Right lobe of liver (tissue), 6 donors: ENCODE results near the gene TRAIP. TPM values are rescaled to one million over a fixed set of nuclear protein-coding genes. Genes with fewer than 3 reads are reported as not detected.

ENCODE experiments used
- ATAC-seq, 4 donors: fragments of 200-7000 bp; cut with Tn5 transposase; one replicate each; pipeline ENCODE4 v1.9.1; 2020; ENCODE audit warnings: mild to moderate bottlenecking in 4 of 4, moderate library complexity in 4 of 4
- DNase-seq, 3 donors: peaks; one replicate each; pipeline ENCODE4 v3.0.0-alpha.2; 2020
- H3K27ac ChIP-seq, 3 donors: fragments of 200-600 bp; one replicate each; pipeline ENCODE4 v1.8.0; 2022
- H3K27me3 ChIP-seq, 2 donors: fragments of 200-600 bp; one replicate each; pipeline ENCODE4 v1.8.0; 2022
- H3K36me3 ChIP-seq, 4 donors: fragments of 200-600 bp; sonication (generic) in 1 of 4; one replicate each; pipeline versions ENCODE4 v1.5.1 to v1.8.0; 2017 to 2022; ENCODE audit warnings: control low read depth in 1 of 4
- H3K4me1 ChIP-seq, 4 donors: fragments of 200-600 bp; sonication (generic) in 1 of 4; one replicate each; pipeline versions ENCODE4 v1.5.1 to v1.8.0; 2017 to 2022; ENCODE audit warnings: control low read depth in 1 of 4
- H3K4me3 ChIP-seq, 3 donors: fragments of 200-600 bp; one replicate each; pipeline ENCODE4 v1.8.0; 2022
- H3K9me3 ChIP-seq, 4 donors: fragments of 200-600 bp; sonication (generic) in 1 of 4; one replicate each; pipeline versions ENCODE4 v1.5.1 to v1.8.0; 2017 to 2022; ENCODE audit warnings: control low read depth in 1 of 4
- POLR2A ChIP-seq: fragments of 450-650 bp; IDR thresholded peaks from one replicate; pipeline ENCODE4 v1.6.1; 2017; ENCODE audit warnings: antibody characterized with exemption, mild to moderate bottlenecking
- WGBS: methylation state at CpG from one replicate; pipeline ENCODE4 v1.1.6; 2018; ENCODE audit warnings: low coverage, low lambda C conversion rate; ENCODE audit not compliant: insufficient coverage; ENCODE audit errors: missing lambda C conversion rate; 5-methylcytosine and 5-hydroxymethylcytosine counted together
- intact Hi-C, 2 donors: fragments of 100-400 bp; cut with DNase I; formaldehyde crosslinking; loops; one replicate each; pipeline versions ENCODE4 v1.11.2 to v1.14.1; 2022
- total RNA-seq, 6 experiments: library from RNA; depleted of rRNA in 2 of 6; stranded (reverse); fragments of >200 nt in 2 of 6; fragmentation: NEBNext Ultra II Directional in 3 of 6; extraction: Animal tissue kit (Norgen Biotek cat#: 25700) in 3 of 6; gene quantifications; one replicate each; pipeline versions ENCODE4 v1.1.0 to v1.2.4, GENCODE V29; 2016 to 2023
- TF ChIP-seq, protein P1 (sequence below), 4 donors: fragments of 200-600 bp in 3 of 4; fragments of 450-650 bp in 1 of 4; IDR thresholded peaks; one replicate each; pipeline versions ENCODE4 v1.5.1 to v1.8.0; 2016 to 2022; ENCODE audit warnings: antibody characterized with exemption in 4 of 4, mild to moderate bottlenecking in 2 of 4
- donor health status: DM: no; HTN: yes; CAD: no.
- donor health status: DM: no; HTN: no; CAD: no.
- donor health status: DM: no; HTN: no; CAD: no.
- donor health status: DM: no; HTN: yes; CAD: no.
- donor health status: DM: no; HTN: yes; CAD: no.

The TRAIP gene
- total RNA-seq, 6 experiments from 2014 or later, result 0.55 to 3.1 (median 0.98) TPM

DNA sequence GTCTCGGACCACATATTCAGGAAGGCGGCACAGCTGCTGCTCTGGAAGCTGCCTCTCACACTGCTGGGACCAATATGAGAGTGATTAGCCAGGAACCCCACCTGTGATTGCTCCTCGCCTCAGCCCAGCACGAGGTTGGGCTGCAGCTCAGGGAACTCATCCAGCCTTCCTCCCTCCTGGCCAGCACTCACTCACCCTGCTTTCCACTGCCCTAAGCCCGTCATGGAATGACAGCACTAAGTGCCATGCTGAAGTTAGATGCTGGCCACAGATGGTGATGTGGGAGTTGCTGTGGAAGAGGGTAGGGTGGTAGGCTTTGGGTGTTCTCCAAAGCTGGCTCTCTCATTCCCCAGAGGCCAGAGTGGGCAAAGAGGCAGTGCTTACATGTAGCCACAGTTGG, 40.0 kb upstream of the TRAIP start:
- H3K27me3 ChIP-seq, result no peaks in the 10 kb centered on the region
- DNase-seq, result no peak
- 71% methylated on average over 1 of the region's 5 CpGs for WGBS
- TF ChIP-seq, protein P1, sequence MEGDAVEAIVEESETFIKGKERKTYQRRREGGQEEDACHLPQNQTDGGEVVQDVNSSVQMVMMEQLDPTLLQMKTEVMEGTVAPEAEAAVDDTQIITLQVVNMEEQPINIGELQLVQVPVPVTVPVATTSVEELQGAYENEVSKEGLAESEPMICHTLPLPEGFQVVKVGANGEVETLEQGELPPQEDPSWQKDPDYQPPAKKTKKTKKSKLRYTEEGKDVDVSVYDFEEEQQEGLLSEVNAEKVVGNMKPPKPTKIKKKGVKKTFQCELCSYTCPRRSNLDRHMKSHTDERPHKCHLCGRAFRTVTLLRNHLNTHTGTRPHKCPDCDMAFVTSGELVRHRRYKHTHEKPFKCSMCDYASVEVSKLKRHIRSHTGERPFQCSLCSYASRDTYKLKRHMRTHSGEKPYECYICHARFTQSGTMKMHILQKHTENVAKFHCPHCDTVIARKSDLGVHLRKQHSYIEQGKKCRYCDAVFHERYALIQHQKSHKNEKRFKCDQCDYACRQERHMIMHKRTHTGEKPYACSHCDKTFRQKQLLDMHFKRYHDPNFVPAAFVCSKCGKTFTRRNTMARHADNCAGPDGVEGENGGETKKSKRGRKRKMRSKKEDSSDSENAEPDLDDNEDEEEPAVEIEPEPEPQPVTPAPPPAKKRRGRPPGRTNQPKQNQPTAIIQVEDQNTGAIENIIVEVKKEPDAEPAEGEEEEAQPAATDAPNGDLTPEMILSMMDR (IDR thresholded peaks at IDR 0.05), result no peak
- no peak for TF ChIP-seq POLR2A
- no peak overlapping the region for H3K4me3 ChIP-seq
- intact Hi-C loops, result no loop called here
- no peak for ATAC-seq
- no peak overlapping the region for H3K27ac ChIP-seq
- H3K9me3 ChIP-seq, result no peaks in the 10 kb centered on the region
- no peaks in the 10 kb centered on the region for H3K36me3 ChIP-seq
- H3K4me1 ChIP-seq, result peaks cover 0 to 5% (median 0%) of the 10 kb centered on the region in 4 donors

- WGBS, result no CpG with 5 or more reads among the region's 9 CpGs
- H3K4me1 ChIP-seq, result peaks cover 0 to under 1% (median 0%) of the 10 kb centered on the region in 4 donors
- H3K27ac ChIP-seq, result no peak overlapping the region
- intact Hi-C loops, result no loop called here
- no peak for TF ChIP-seq POLR2A
- TF ChIP-seq, protein P1 (IDR thresholded peaks at IDR 0.05), result no peak
- H3K9me3 ChIP-seq, result no peaks in the 10 kb centered on the region
- DNase-seq (no peak), ATAC-seq (no peak)
- H3K36me3 ChIP-seq, result no peaks in the 10 kb centered on the region
- no peak overlapping the region for H3K4me3 ChIP-seq
- H3K27me3 ChIP-seq, result no peaks in the 10 kb centered on the region
Observed at GRCh38 chr3:49895791-49896190, 39.4 kb upstream of the TRAIP start.

DNA sequence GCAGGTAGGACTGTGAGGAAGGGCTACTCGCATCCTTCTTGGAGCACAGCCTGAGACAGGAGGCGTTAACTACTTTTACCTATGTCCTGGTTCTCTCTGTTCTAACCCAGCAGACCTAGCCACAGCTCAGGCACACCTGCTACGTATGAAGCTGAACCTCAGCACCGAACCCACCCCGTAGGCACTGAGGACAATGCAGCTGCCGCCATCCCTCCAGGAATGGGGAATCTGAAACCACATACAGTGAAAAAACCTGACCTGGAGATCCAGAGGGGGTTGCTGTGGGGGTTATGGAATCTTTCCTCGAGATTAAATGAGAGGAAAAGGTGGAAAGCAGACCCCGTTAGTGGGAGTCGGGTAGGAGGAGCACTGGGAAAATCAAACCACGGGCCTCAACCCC, 32.9 kb upstream of the TRAIP start:
- intact Hi-C loops, result no loop called here
- no peaks in the 10 kb centered on the region for H3K4me1 ChIP-seq
- DNase-seq (no peak), ATAC-seq (no peak)
- no peak overlapping the region for H3K4me3 ChIP-seq
- WGBS, result 77% methylated on average over 9 of the region's 10 CpGs
- H3K36me3 ChIP-seq, result no peaks in the 10 kb centered on the region
- TF ChIP-seq, protein P1 (IDR thresholded peaks at IDR 0.05), result no peak
- TF ChIP-seq POLR2A, result no peak
- H3K27ac ChIP-seq, result no peak overlapping the region
- no peaks in the 10 kb centered on the region for H3K9me3 ChIP-seq
- H3K27me3 ChIP-seq, result no peaks in the 10 kb centered on the region

GRCh38 chr3:49886922-49887265, 30.5 kb upstream of the TRAIP start:
- H3K9me3 ChIP-seq, result no peaks in the 10 kb centered on the region
- TF ChIP-seq POLR2A, result no peak
- TF ChIP-seq, protein P1 (IDR thresholded peaks at IDR 0.05), result no peak
- no peaks in the 10 kb centered on the region for H3K4me1 ChIP-seq
- H3K27me3 ChIP-seq, result no peaks in the 10 kb centered on the region
- H3K4me3 ChIP-seq, result no peak overlapping the region
- H3K27ac ChIP-seq, result no peak overlapping the region
- no peak for DNase-seq
- intact Hi-C loops, result no loop called here
- H3K36me3 ChIP-seq, result no peaks in the 10 kb centered on the region
- ATAC-seq, result no peak

- Histone ChIP-seq H3K27me3 (no peaks in the 10 kb centered on the region), H3K4me3 (no peak overlapping the region), H3K36me3 (no peaks in the 10 kb centered on the region), H3K27ac (no peak overlapping the region), H3K4me1 (no peaks in the 10 kb centered on the region), H3K9me3 (no peaks in the 10 kb centered on the region)
- WGBS, result 60% methylated on average over 1 of the region's 4 CpGs
- no peak for DNase-seq
- TF ChIP-seq POLR2A, result no peak
- TF ChIP-seq, protein P1 (IDR thresholded peaks at IDR 0.05), result no peak
- no peak for ATAC-seq
- intact Hi-C loops, result no loop called here
Observed at GRCh38 chr3:49883998-49884397, 27.6 kb upstream of the TRAIP start.
